IMR-90 (cell line): ENCODE results near the gene RPS27A. TPM values are rescaled to one million over a fixed set of nuclear protein-coding genes. Genes with fewer than 3 reads are reported as not detected.

Experiments used
- ATAC-seq: fragments of 200-7000 bp; cut with Tn5 transposase; 2 replicates; pipeline ENCODE4 v1.9.1; 2020; ENCODE audit warnings: low read depth, mild to moderate bottlenecking, moderate library complexity
- BruUV-seq: library from RNA; stranded (reverse); fragments of 400-500 nt; replicated peaks from 2 replicates; lab custom pipeline; 2021; lab: Mats Ljungman, UMichigan
- CTCF ChIA-PET: fragments of 300-600 bp; formaldehyde crosslinking; extraction: SDS; loops from one replicate; lab custom pipeline; 2021; ENCODE audit warnings: antibody characterized with exemption; lab: Yijun Ruan, JAX
- POLR2A ChIA-PET: fragments of 300-600 bp; sonication (Branson Sonifier 250); formaldehyde crosslinking; loops from one replicate; lab custom pipeline; 2022; ENCODE audit warnings: antibody characterized with exemption; ENCODE audit not compliant: unreplicated experiment; lab: Charles Lee
- DNase-seq: peaks from one replicate; pipeline ENCODE4 v3.0.0; 2013
- H2AFZ ChIP-seq: replicated peaks from 2 replicates; pipeline ENCODE3; 2013; ENCODE audit warnings: low read length, mild to moderate bottlenecking; ENCODE audit not compliant: poor library complexity
- H2AK5ac ChIP-seq: 2 replicates; pipeline ENCODE4 v1.6.1; 2013; ENCODE audit warnings: low read depth, low read length, inconsistent platforms
- H2AK9ac ChIP-seq: replicated peaks from 2 replicates; pipeline ENCODE3; 2013; ENCODE audit warnings: mild to moderate bottlenecking, low read depth, low read length, moderate library complexity; ENCODE audit not compliant: poor library complexity
- H2BK120ac ChIP-seq: 2 replicates; pipeline ENCODE4 v1.6.1; 2013; ENCODE audit warnings: low read depth, low read length, inconsistent platforms
- H2BK15ac ChIP-seq: 3 replicates; pipeline ENCODE4 v1.6.1; 2013; ENCODE audit warnings: low read depth, low read length, inconsistent platforms
- H2BK20ac ChIP-seq: 2 replicates; pipeline ENCODE4 v1.6.1; 2013; ENCODE audit warnings: low read depth, mild to moderate bottlenecking, inconsistent platforms, low read length, moderate library complexity
- H2BK5ac ChIP-seq: 2 replicates; pipeline ENCODE4 v1.6.1; 2013; ENCODE audit warnings: mild to moderate bottlenecking, low read depth, low read length, inconsistent platforms; ENCODE audit not compliant: poor library complexity, severe bottlenecking
- H3K14ac ChIP-seq: replicated peaks from 2 replicates; pipeline ENCODE4 v1.6.1; 2013; ENCODE audit warnings: low read depth, low read length, inconsistent platforms
- H3K18ac ChIP-seq: 2 replicates; pipeline ENCODE4 v1.6.1; 2013; ENCODE audit warnings: low read depth, low read length, control low read depth
- H3K23ac ChIP-seq: 2 replicates; pipeline ENCODE4 v1.6.1; 2013; ENCODE audit warnings: low read depth, low read length, inconsistent platforms
- H3K27ac ChIP-seq: 2 replicates; pipeline ENCODE4 v1.5.1; 2013; ENCODE audit warnings: mild to moderate bottlenecking, control low read depth, low read length; ENCODE audit not compliant: insufficient read depth
- H3K27me3 ChIP-seq: 2 replicates; pipeline ENCODE4 v1.6.1; 2013; ENCODE audit warnings: low read length; ENCODE audit not compliant: control insufficient read depth, insufficient read depth
- H3K36me3 ChIP-seq: 2 replicates; pipeline ENCODE4 v1.6.1; 2013; ENCODE audit warnings: low read length, mixed read lengths; ENCODE audit not compliant: control insufficient read depth, insufficient read depth
- H3K4ac ChIP-seq: 2 replicates; pipeline ENCODE4 v1.6.1; 2013; ENCODE audit warnings: low read depth, low read length, inconsistent platforms
- H3K4me1 ChIP-seq: 2 replicates; pipeline ENCODE4 v1.6.1; 2013; ENCODE audit warnings: low read length, mixed read lengths; ENCODE audit not compliant: control insufficient read depth, insufficient read depth
- H3K4me2 ChIP-seq: 2 replicates; pipeline ENCODE4 v1.6.1; 2013; ENCODE audit warnings: low read depth, mild to moderate bottlenecking, control low read depth, low read length, moderate library complexity
- H3K4me3 ChIP-seq: 2 replicates; pipeline ENCODE4 v1.5.1; 2013; ENCODE audit warnings: low read depth, mild to moderate bottlenecking, control low read depth, low read length, moderate library complexity; ENCODE audit not compliant: insufficient read depth
- H3K56ac ChIP-seq: 2 replicates; pipeline ENCODE4 v1.6.1; 2013; ENCODE audit warnings: low read length, inconsistent platforms; ENCODE audit not compliant: insufficient read depth; ENCODE audit errors: extremely low read depth
- H3K79me1 ChIP-seq, 2 experiments: 2 replicates each; pipeline ENCODE4 v1.6.1; 2013; ENCODE audit warnings: low read length in 2 of 2, inconsistent platforms in 1 of 2, low read depth in 1 of 2
- H3K9ac ChIP-seq: 2 replicates; pipeline ENCODE4 v1.6.1; 2013; ENCODE audit warnings: low read depth, low read length, control low read depth
- H3K9me1 ChIP-seq: 2 replicates; pipeline ENCODE4 v1.6.1; 2013; ENCODE audit warnings: low read length, inconsistent platforms; ENCODE audit not compliant: insufficient read depth
- H3K9me3 ChIP-seq: 2 replicates; pipeline ENCODE4 v1.6.1; 2013; ENCODE audit warnings: low read length; ENCODE audit not compliant: control insufficient read depth, insufficient read depth
- H4K20me1 ChIP-seq: 2 replicates; pipeline ENCODE4 v1.6.1; 2013; ENCODE audit warnings: low read length, inconsistent platforms; ENCODE audit not compliant: insufficient read depth
- H4K5ac ChIP-seq: 2 replicates; pipeline ENCODE4 v1.6.1; 2013; ENCODE audit warnings: mild to moderate bottlenecking, low read depth, low read length, control low read depth
- H4K8ac ChIP-seq, 2 experiments: 2 replicates each; pipeline ENCODE4 v1.6.1; 2013; ENCODE audit warnings: low read depth in 2 of 2, low read length in 2 of 2, control low read depth in 1 of 2, inconsistent platforms in 1 of 2
- H4K91ac ChIP-seq: 2 replicates; pipeline ENCODE4 v1.6.1; 2013; ENCODE audit warnings: low read depth, low read length, inconsistent platforms; ENCODE audit not compliant: insufficient read depth
- BHLHE40 ChIP-seq: fragments of 150-350 bp; IDR thresholded peaks from 2 replicates; pipeline ENCODE4 v1.6.1; 2016; ENCODE audit warnings: mild to moderate bottlenecking, low read depth, low read length
- CEBPB ChIP-seq: IDR thresholded peaks from 2 replicates; pipeline ENCODE4 v1.6.1; 2012; ENCODE audit warnings: low read depth, low read length, improper control_type of control experiment
- CTCF ChIP-seq: conservative IDR thresholded peaks from 2 replicates; pipeline ENCODE4 v1.5.1; 2012; ENCODE audit warnings: mild to moderate bottlenecking, low read depth, low read length, improper control_type of control experiment
- MXI1 ChIP-seq: IDR thresholded peaks from 2 replicates; pipeline ENCODE4 v1.6.1; 2012; ENCODE audit warnings: low read depth, mild to moderate bottlenecking, low read length, moderate library complexity, borderline replicate concordance
- NFE2L2 ChIP-seq: fragments of 150-350 bp; IDR thresholded peaks from 2 replicates; pipeline ENCODE4 v1.6.1; 2016; ENCODE audit warnings: low read depth, mild to moderate bottlenecking, low read length
- POLR2A ChIP-seq: IDR thresholded peaks from 2 replicates; pipeline ENCODE4 v1.6.1; 2012; ENCODE audit warnings: mild to moderate bottlenecking, low read depth, low read length
- RAD21 ChIP-seq: IDR thresholded peaks from 2 replicates; pipeline ENCODE4 v1.6.1; 2012; ENCODE audit warnings: low read length, improper control_type of control experiment
- SMC3 ChIP-seq: fragments of 150-350 bp; IDR thresholded peaks from 2 replicates; pipeline ENCODE4 v1.6.1; 2016; ENCODE audit warnings: low read depth, mild to moderate bottlenecking, antibody characterized with exemption, low read length, moderate library complexity
- WGBS, 2 experiments: methylation state at CpG; one replicate each; pipeline versions ENCODE4 v1.1.5 to v1.1.7; 2013; ENCODE audit warnings: missing lambda C conversion rate in 2 of 2; ENCODE audit not compliant: insufficient read length in 1 of 2; ENCODE audit errors: extremely low coverage in 2 of 2; 5-methylcytosine and 5-hydroxymethylcytosine counted together
- dilution Hi-C: fragments of 300-500 bp; cut with HindIII; formaldehyde crosslinking; loops from one replicate; pipeline ENCODE4 v1.14.3; 2018; ENCODE audit warnings: low sequenced_read_pairs; ENCODE audit not compliant: unreplicated experiment
- in situ Hi-C: fragments of 300-500 bp; cut with MboI; formaldehyde crosslinking; loops from 3 replicates; pipeline ENCODE4 v1.14.3; 2019; ENCODE audit warnings: low sequenced_read_pairs, inconsistent platforms, mixed read lengths
- intact Hi-C: fragments of 100-400 bp; cut with micrococcal nuclease; formaldehyde crosslinking; loops from 2 replicates; pipeline ENCODE4 v1.10.0; 2022
- polyA plus RNA-seq, 3 experiments: library from polyadenylated mRNA; depleted of rRNA; stranded (reverse); fragments of >200 nt; gene quantifications; 2 replicates each; pipeline ENCODE4 v1.2.3, GENCODE V29; 2012; ENCODE audit warnings: low replicate concordance in 1 of 3
- total RNA-seq: library from RNA; depleted of rRNA; stranded (reverse); fragments of >200 nt; gene quantifications from 2 replicates; pipeline ENCODE4 v1.2.3, GENCODE V29; 2012

RPS27A gene
- total and polyA plus RNA-seq, 2 of the 4 experiments (the other 2 are of a cell fraction) = 496 to 1,421 TPM

DNA sequence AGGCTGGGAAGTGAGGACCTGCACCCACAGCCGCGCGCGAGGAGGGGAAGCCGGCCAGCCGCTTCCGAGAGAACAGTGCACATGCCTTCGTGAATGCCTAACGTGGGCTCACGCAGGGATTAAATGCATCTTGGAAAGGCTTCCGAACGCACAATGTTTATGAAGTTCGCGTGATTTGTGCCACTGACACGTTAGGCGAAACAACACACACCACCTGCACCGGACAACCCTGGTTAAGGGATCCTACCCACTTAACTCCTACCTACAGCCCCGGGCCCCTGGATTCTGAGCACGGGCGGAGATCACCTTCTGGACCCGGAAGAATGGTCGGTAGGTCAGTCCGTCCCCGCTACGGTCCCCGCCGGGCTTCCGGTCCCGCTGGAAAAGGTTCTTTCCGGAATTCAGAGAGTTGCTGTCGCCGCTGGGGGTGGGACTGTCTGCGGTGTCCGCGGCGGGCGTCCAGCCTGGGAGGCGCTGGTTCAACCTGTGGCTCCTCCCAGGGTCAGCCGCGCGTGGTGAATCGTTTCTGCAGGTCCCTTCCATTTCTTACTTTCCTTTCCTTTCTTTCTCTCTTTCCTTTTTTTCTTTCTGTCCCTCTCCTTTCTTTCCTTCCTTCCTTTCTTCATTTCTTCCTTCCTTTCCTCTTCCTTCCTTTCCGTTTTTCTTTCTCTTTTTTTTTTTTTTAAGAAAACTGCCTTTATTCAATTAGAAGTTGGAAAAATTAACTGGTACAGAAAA lies 36.6 kb downstream of the RPS27A start, which contains the start of gene MTIF2:
Gene MTIF2 (minus strand): TSS at position 325 of the 738 bp plus-strand sequence. CDS start 5,373 bp downstream, outside the sequence.
- Histone ChIP-seq H2AFZ (peak within 1 kb of the TSS; percentile 97), H3K4me1 (no peaks in the 10 kb centered on the region; the same call in 1 of the 2 replicates), H3K4me2 (peak within 1 kb of the TSS; percentile 96), H2AK9ac (peak within 1 kb of the TSS; percentile 1), H3K79me1 (peaks cover 8 to 14% of the 10 kb centered on the region in 2 experiments; a peak in 2 of 4 replicates), H4K91ac (peak within 1 kb of the TSS; percentile 77), H4K20me1 (no peaks in the 10 kb centered on the region), H3K27me3 (no peaks in the 10 kb centered on the region), H4K5ac (peak within 1 kb of the TSS; percentile 96), H2BK20ac (peak within 1 kb of the TSS; percentile 41; the same call in 1 of the 2 replicates), H3K18ac (peak within 1 kb of the TSS; percentile 60), H4K8ac (peak within 1 kb of the TSS; percentile 96 to 98), H3K27ac (peak within 1 kb of the TSS; percentile 85), H3K9me1 (no peaks in the 10 kb centered on the region), H2AK5ac (peak within 1 kb of the TSS; percentile 81), H3K4ac (peak within 1 kb of the TSS; percentile 94), H3K36me3 (peaks cover 3% of the 10 kb centered on the region; the same call in 1 of the 2 replicates), H3K14ac (peak within 1 kb of the TSS; percentile 98), H2BK5ac (peak within 1 kb of the TSS; percentile 80), H3K23ac (peak within 1 kb of the TSS; percentile 99), H3K4me3 (peak within 1 kb of the TSS; percentile 74), H3K9ac (peak within 1 kb of the TSS; percentile 97), H2BK120ac (peak within 1 kb of the TSS; percentile 54; the same call in 1 of the 2 replicates), H3K9me3 (no peaks in the 10 kb centered on the region), H3K56ac (peak within 1 kb of the TSS; percentile 91), H2BK15ac (no peak within 1 kb of the TSS)
- ATAC-seq (peak; percentile 99), DNase-seq (peak; percentile 91)
- CTCF ChIA-PET = no interaction called here
- TF ChIP-seq SMC3 (peak; percentile 11; the same call in 1 of the 2 replicates), NFE2L2 (no peak), CTCF (0 out of 2 replicates have a peak, but pooled peaks have one; percentile 11), BHLHE40 (peak; percentile 65; the same call in 1 of the 2 replicates), MXI1 (peak; percentile 3; the same call in 1 of the 2 replicates), POLR2A (peak; percentile 81), CEBPB (no peak), RAD21 (peak; percentile 32)
- intact Hi-C loops (loop anchor here (1.0 kb wide), 1 partner anchor 150 kb away; the partner anchor contains the start of gene CCDC88A), dilution Hi-C loops (no loop called here), in situ Hi-C loops (no loop called here)
- WGBS, 2 experiments = 0% methylated on average over 18 of the region's 43 CpGs; no CpG with 5 or more reads in 1 of the 2 experiments
- no TSS peak for BruUV-seq
- POLR2A ChIA-PET = no interaction called here
